Endothelial cell of umbilical vein (primary cell): Measurements from ENCODE around the gene TSEN2. TPM values are rescaled to one million over a fixed set of nuclear protein-coding genes. Genes with fewer than 3 reads are reported as not detected.

Experiments used
- BruUV-seq: library from RNA; stranded (reverse); fragments of 400-500 nt; replicated peaks from 2 replicates; lab custom pipeline; 2021; lab: Mats Ljungman, UMichigan
- CTCF ChIA-PET: fragments of 300-600, 350-600 bp; sonication (Branson Sonifier 250); formaldehyde crosslinking; loops from one replicate; lab custom pipeline; 2021; ENCODE audit warnings: antibody characterized with exemption, inconsistent platforms; lab: Charles Lee
- POLR2A ChIA-PET: fragments of 300-600, 350-600 bp; sonication (Branson Sonifier 250); formaldehyde crosslinking; loops from one replicate; lab custom pipeline; 2021; ENCODE audit warnings: antibody characterized with exemption, inconsistent platforms; lab: Charles Lee
- DNase-seq: peaks from one replicate; pipeline ENCODE4 v3.0.0-alpha.2; 2011; ENCODE audit warnings: low read depth, low spot score
- FAIRE-seq: peaks from 2 replicates; lab custom pipeline; 2011; peaks lifted over from hg19 to GRCh38; lab: Jason Lieb, UNC
- H2AFZ ChIP-seq: 2 replicates; pipeline ENCODE4 v1.6.0; 2012; ENCODE audit warnings: low read depth, low read length, control low read depth, inconsistent platforms
- H3K27ac ChIP-seq: 2 replicates; pipeline ENCODE4 v1.5.1; 2011; ENCODE audit warnings: low read depth, mild to moderate bottlenecking, control low read depth, low read length, moderate library complexity; ENCODE audit not compliant: insufficient read depth
- H3K27me3 ChIP-seq, 2 experiments: 2 replicates each; pipeline versions ENCODE4 v1.6.0 to v1.6.1; 2011; ENCODE audit warnings: low read length in 2 of 2, mixed read lengths in 1 of 2; ENCODE audit not compliant: control insufficient read depth in 2 of 2, insufficient read depth in 2 of 2
- H3K36me3 ChIP-seq, 2 experiments: 2 replicates in 1 of 2; 3 replicates in 1 of 2; pipeline ENCODE4 v1.5.1; 2011; ENCODE audit warnings: low read length in 2 of 2, mild to moderate bottlenecking in 1 of 2, moderate library complexity in 1 of 2; ENCODE audit not compliant: control insufficient read depth in 2 of 2, insufficient read depth in 2 of 2; ENCODE audit errors: extremely low read depth in 1 of 2
- H3K4me1 ChIP-seq: 3 replicates; pipeline ENCODE4 v1.5.1; 2011; ENCODE audit warnings: mild to moderate bottlenecking, low read length; ENCODE audit not compliant: control insufficient read depth, insufficient read depth; ENCODE audit errors: extremely low read depth
- H3K4me2 ChIP-seq: 2 replicates; pipeline ENCODE4 v1.6.1; 2011; ENCODE audit warnings: low read length, control low read depth, mixed read lengths; ENCODE audit not compliant: insufficient read depth
- H3K4me3 ChIP-seq, 3 experiments: fragments of 200-600 bp in 1 of 3; sonication (generic), shearing (Covaris generic) in 1 of 3; replicated peaks in 1 of 3; 2 replicates each; pipeline ENCODE4 v1.5.1; 2011 to 2016; ENCODE audit warnings: control low read depth in 3 of 3, low read length in 3 of 3, mild to moderate bottlenecking in 2 of 3, inconsistent platforms in 1 of 3, low read depth in 1 of 3, moderate library complexity in 1 of 3; ENCODE audit not compliant: insufficient read depth in 1 of 3
- H3K79me2 ChIP-seq: 2 replicates; pipeline ENCODE4 v1.6.0; 2012; ENCODE audit warnings: low read length, inconsistent platforms; ENCODE audit not compliant: control insufficient read depth, insufficient read depth
- H3K9ac ChIP-seq: replicated peaks from 2 replicates; pipeline ENCODE3; 2011; ENCODE audit warnings: low read length, control low read depth; ENCODE audit not compliant: insufficient read depth; ENCODE audit errors: extremely low read depth
- H3K9me1 ChIP-seq: replicated peaks from 3 replicates; pipeline ENCODE4 v1.6.0; 2011; ENCODE audit warnings: mild to moderate bottlenecking, low read length; ENCODE audit not compliant: control insufficient read depth, insufficient read depth; ENCODE audit errors: extremely low read depth
- H3K9me3 ChIP-seq: replicated peaks from 2 replicates; pipeline ENCODE4 v1.5.1; 2012; ENCODE audit warnings: low read length, inconsistent platforms; ENCODE audit not compliant: control insufficient read depth, insufficient read depth
- H4K20me1 ChIP-seq: replicated peaks from 2 replicates; pipeline ENCODE3; 2011; ENCODE audit warnings: mild to moderate bottlenecking, low read length; ENCODE audit not compliant: control insufficient read depth, insufficient read depth; ENCODE audit errors: extremely low read depth
- CTCF ChIP-seq, 2 donors: IDR thresholded peaks; 1 replicate in 1 of 2; 2 replicates in 1 of 2; pipeline ENCODE4 v1.5.1; 2011; ENCODE audit warnings: low read length in 2 of 2, mild to moderate bottlenecking in 2 of 2, moderate library complexity in 2 of 2, control low read depth in 1 of 2, inconsistent platforms in 1 of 2, low read depth in 1 of 2; ENCODE audit not compliant: insufficient read depth in 1 of 2; ENCODE audit errors: extremely low read depth in 1 of 2
- EZH2 ChIP-seq: IDR thresholded peaks from 2 replicates; pipeline ENCODE4 v1.6.1; 2012; ENCODE audit warnings: borderline replicate concordance, low read depth, mild to moderate bottlenecking, moderate library complexity, low read length, inconsistent platforms; ENCODE audit not compliant: severe bottlenecking
- FOS ChIP-seq: IDR thresholded peaks from 2 replicates; pipeline ENCODE4 v1.6.1; 2011; ENCODE audit warnings: mild to moderate bottlenecking, low read length, moderate library complexity, borderline replicate concordance; ENCODE audit not compliant: insufficient read depth
- GATA2 ChIP-seq: IDR thresholded peaks from 2 replicates; pipeline ENCODE4 v1.7.0; 2011; ENCODE audit warnings: low read depth, mild to moderate bottlenecking, moderate library complexity, mixed read lengths, low read length; ENCODE audit not compliant: insufficient read length, insufficient read depth
- JUN ChIP-seq: IDR thresholded peaks from 2 replicates; pipeline ENCODE4 v1.6.1; 2011; ENCODE audit warnings: borderline replicate concordance, low read depth; ENCODE audit not compliant: insufficient read length, insufficient read depth
- MYC ChIP-seq: IDR thresholded peaks from one replicate; pipeline ENCODE4 v1.6.1; 2011; ENCODE audit warnings: mild to moderate bottlenecking, low read depth, low read length
- POLR2A ChIP-seq: IDR thresholded peaks from 2 replicates; pipeline ENCODE4 v1.6.1; 2012; ENCODE audit warnings: low read depth, mild to moderate bottlenecking, control low read depth, low read length
- POLR2AphosphoS5 ChIP-seq: IDR thresholded peaks from 2 replicates; pipeline ENCODE4 v1.6.1; 2012; ENCODE audit warnings: low read depth, mild to moderate bottlenecking, control low read depth, low read length, moderate library complexity; ENCODE audit not compliant: insufficient read depth
- dilution Hi-C: fragments of 300-500 bp; cut with MboI; formaldehyde crosslinking; loops from one replicate; pipeline ENCODE4 v1.15.0; 2019; ENCODE audit warnings: low sequenced_read_pairs; ENCODE audit not compliant: extremely low pct_ligation_motif_present
- intact Hi-C: fragments of 100-400 bp; cut with micrococcal nuclease; formaldehyde crosslinking; loops from one replicate; pipeline ENCODE4 v1.10.0; 2022
- polyA plus RNA-seq, 4 experiments: library from polyadenylated mRNA; depleted of rRNA in 3 of 4; stranded (reverse) in 3 of 4; unstranded in 1 of 4; fragments of >200 nt; gene quantifications; 2 replicates each; pipeline versions ENCODE4 v1.2.1 to v1.2.3, GENCODE V29; 2011 to 2012; ENCODE audit warnings: missing spikeins in 1 of 4
- total RNA-seq: library from RNA; stranded (reverse); gene quantifications from 2 replicates; pipeline ENCODE4 v1.2.3, GENCODE V29; 2021
- TF ChIP-seq, protein P1 (sequence below): IDR thresholded peaks from 2 replicates; pipeline ENCODE4 v1.6.1; 2011; ENCODE audit not compliant: insufficient read depth, insufficient read length

The TSEN2 gene
- total and polyA plus RNA-seq, 2 donors (not counting 3 experiments of a cell fraction or from before 2014, with no cell fraction given): 8.3 to 12.1 TPM

GRCh38 chr3:12455740-12456139, 28.5 kb upstream of the TSEN2 start:
- ChIA-PET POLR2A (no interaction called here), CTCF (interaction anchor here (0.6 kb wide), 1 partner anchor 1484 kb away, joined by 3 read pairs; no protein-coding TSS in a partner anchor)
- Histone ChIP-seq H3K4me3 (no peak overlapping the region), H4K20me1 (no peaks in the 10 kb centered on the region), H3K4me2 (no peak overlapping the region), H3K9me1 (no peaks in the 10 kb centered on the region), H3K27me3 (peaks cover 0 to 2% of the 10 kb centered on the region in 2 experiments), H3K4me1 (no peaks in the 10 kb centered on the region), H3K36me3 (no peaks in the 10 kb centered on the region), H3K9ac (no peak overlapping the region), H3K9me3 (no peaks in the 10 kb centered on the region), H3K79me2 (no peaks in the 10 kb centered on the region), H3K27ac (no peak overlapping the region), H2AFZ (no peak overlapping the region)
- intact Hi-C loops: no loop called here
- TF ChIP-seq GATA2: no peak
- TF ChIP-seq POLR2AphosphoS5: no peak
- no peak for TF ChIP-seq EZH2
- no peak for TF ChIP-seq POLR2A
- no peak for TF ChIP-seq FOS
- no peak for TF ChIP-seq JUN
- TF ChIP-seq CTCF (IDR thresholded peaks at IDR 0.05; ENCODE audit: extremely low read depth in 1 of 2, insufficient read depth in 1 of 2, low read depth in 1 of 2, low read length in 2 of 2): no peak
- TF ChIP-seq, protein P1, sequence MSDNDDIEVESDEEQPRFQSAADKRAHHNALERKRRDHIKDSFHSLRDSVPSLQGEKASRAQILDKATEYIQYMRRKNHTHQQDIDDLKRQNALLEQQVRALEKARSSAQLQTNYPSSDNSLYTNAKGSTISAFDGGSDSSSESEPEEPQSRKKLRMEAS: no peak
- no peak for TF ChIP-seq MYC
- no peak for DNase-seq
- FAIRE-seq: no peak
- no TSS peak for BruUV-seq
- dilution Hi-C loops: no loop called here
